ENCODE data around the gene CYBRD1.

Gene CYBRD1

DNA sequence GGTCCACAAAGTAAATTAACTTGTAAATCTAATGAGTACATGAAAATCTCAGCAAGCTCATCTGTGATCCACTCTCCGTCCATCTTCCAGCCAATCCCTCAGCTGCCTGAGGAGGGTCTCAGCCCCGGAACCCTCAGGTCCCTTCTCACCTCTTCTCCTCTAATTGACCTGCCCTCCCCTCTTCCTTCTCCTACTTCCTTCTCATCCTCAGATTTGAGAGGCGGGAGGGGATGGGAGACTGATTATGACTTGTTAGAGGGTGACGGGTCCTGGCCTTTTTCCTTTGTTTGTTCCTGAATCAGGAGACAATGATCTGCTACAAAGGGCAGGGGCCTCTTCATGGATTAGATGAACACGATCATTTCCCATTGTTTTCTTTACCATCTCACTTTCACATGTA, 80.1 kb downstream of the CYBRD1 start:
- DNase-seq (ENCODE audit: low spot score), result no peak
